HCT116 (cell line): ENCODE data around the gene LLGL2. TPM values are rescaled to one million over a fixed set of nuclear protein-coding genes. Genes with fewer than 3 reads are reported as not detected.

Source experiments
- ATAC-seq: fragments of 200-7000 bp; cut with Tn5 transposase; 2 replicates; pipeline ENCODE4 v1.9.1; 2020; ENCODE audit warnings: mild to moderate bottlenecking, moderate library complexity
- BruUV-seq: library from RNA; stranded (reverse); fragments of 400-500 nt; replicated peaks from 2 replicates; lab custom pipeline; 2021; lab: Mats Ljungman, UMichigan
- CTCF ChIA-PET: fragments of 300-600 bp; sonication (Branson Sonifier 250); formaldehyde crosslinking; loops from one replicate; lab custom pipeline; 2021; ENCODE audit warnings: antibody characterized with exemption; lab: Charles Lee
- POLR2A ChIA-PET: fragments of 300-600, 350-600 bp; sonication (Branson Sonifier 250); formaldehyde crosslinking; loops from one replicate; lab custom pipeline; 2021; ENCODE audit warnings: antibody characterized with exemption; lab: Charles Lee
- RAD21 ChIA-PET, 2 experiments: fragments of 300-600 bp; sonication (Branson Sonifier 250); formaldehyde crosslinking; loops; one replicate each; lab custom pipeline; 2023; ENCODE audit warnings: low total read pairs in 2 of 2; ENCODE audit not compliant: uncharacterized antibody in 2 of 2, unreplicated experiment in 2 of 2, low non-redundant PET in 1 of 2; lab: Charles Lee
- DNase-seq: peaks from one replicate; pipeline ENCODE4 v3.0.0-alpha.2; 2010; ENCODE audit warnings: low read depth, low spot score
- H2AFZ ChIP-seq: fragments of 200-600 bp; shearing (Covaris generic), sonication (generic); 2 replicates; pipeline ENCODE4 v1.6.1; 2017; ENCODE audit warnings: low read depth, mixed run types, mixed read lengths, antibody characterized with exemption, low read length; ENCODE audit not compliant: poor library complexity, severe bottlenecking
- H3K27ac ChIP-seq: 2 replicates; pipeline ENCODE4 v1.5.1; 2012; ENCODE audit warnings: low read depth, low read length
- H3K27me3 ChIP-seq: fragments of 200-600 bp; sonication (generic); 2 replicates; pipeline ENCODE4 v1.6.1; 2016; ENCODE audit warnings: mixed run types, low read length, mixed read lengths; ENCODE audit not compliant: insufficient read depth
- H3K36me3 ChIP-seq, 2 experiments: fragments of 200-500 bp in 1 of 2; fragments of 200-600 bp in 1 of 2; sonication (Bioruptor generic) in 1 of 2; sonication (generic) in 1 of 2; 2 replicates each; pipeline versions ENCODE4 v1.5.1 to v1.6.1; 2014 to 2016; ENCODE audit warnings: low read length in 2 of 2, inconsistent platforms in 1 of 2, mixed read lengths in 1 of 2, mixed run types in 1 of 2; ENCODE audit not compliant: insufficient read depth in 2 of 2, control insufficient read depth in 1 of 2
- H3K4me1 ChIP-seq, 2 experiments: fragments of 200-600 bp in 1 of 2; sonication (generic) in 1 of 2; 2 replicates each; pipeline versions ENCODE4 v1.5.1 to v1.6.1; 2012 to 2017; ENCODE audit warnings: low read length in 2 of 2, inconsistent platforms in 1 of 2, mild to moderate bottlenecking in 1 of 2, mixed read lengths in 1 of 2, mixed run types in 1 of 2, moderate library complexity in 1 of 2; ENCODE audit not compliant: insufficient read depth in 2 of 2, control insufficient read depth in 1 of 2
- H3K4me2 ChIP-seq: fragments of 200-600 bp; sonication (generic); 2 replicates; pipeline ENCODE4 v1.6.1; 2017; ENCODE audit warnings: mixed run types, low read length, mixed read lengths
- H3K4me3 ChIP-seq, 2 experiments: fragments of 200-600 bp in 1 of 2; sonication (generic) in 1 of 2; replicated peaks in 1 of 2; 2 replicates each; pipeline ENCODE4 v1.5.1; 2011 to 2016; ENCODE audit warnings: low read length in 2 of 2, control low read depth in 1 of 2, low read depth in 1 of 2, mild to moderate bottlenecking in 1 of 2, mixed read lengths in 1 of 2, mixed run types in 1 of 2
- H3K79me2 ChIP-seq: fragments of 200-600 bp; sonication (generic); 2 replicates; pipeline ENCODE4 v1.6.1; 2017; ENCODE audit warnings: mild to moderate bottlenecking, mixed run types, low read length, moderate library complexity, mixed read lengths; ENCODE audit not compliant: insufficient read depth
- H3K9ac ChIP-seq: fragments of 200-600 bp; sonication (generic); 2 replicates; pipeline ENCODE4 v1.6.1; 2016; ENCODE audit warnings: low read length, mixed read lengths
- H3K9me2 ChIP-seq: fragments of 200-600 bp; sonication (generic), shearing (Covaris generic); 2 replicates; pipeline ENCODE4 v1.6.1; 2017; ENCODE audit warnings: mixed run types, mild to moderate bottlenecking, moderate library complexity; ENCODE audit not compliant: insufficient read depth
- H3K9me3 ChIP-seq, 2 experiments: fragments of 200-500 bp in 1 of 2; fragments of 200-600 bp in 1 of 2; sonication (Bioruptor generic) in 1 of 2; sonication (generic) in 1 of 2; 2 replicates each; pipeline ENCODE4 v1.6.1; 2014 to 2017; ENCODE audit warnings: low read length in 2 of 2, mixed read lengths in 2 of 2, inconsistent platforms in 1 of 2, low read depth in 1 of 2, mild to moderate bottlenecking in 1 of 2, mixed run types in 1 of 2, moderate library complexity in 1 of 2; ENCODE audit not compliant: control insufficient read depth in 1 of 2, insufficient read depth in 1 of 2
- H4K20me1 ChIP-seq: fragments of 200-600 bp; sonication (generic), shearing (Covaris generic); 2 replicates; pipeline ENCODE4 v1.6.1; 2017; ENCODE audit warnings: mixed run types, mild to moderate bottlenecking, moderate library complexity; ENCODE audit not compliant: insufficient read depth
- CBX3 ChIP-seq: IDR thresholded peaks from 2 replicates; pipeline ENCODE4 v1.6.1; 2012; ENCODE audit warnings: low read depth
- CEBPB ChIP-seq: IDR thresholded peaks from 2 replicates; pipeline ENCODE4 v1.6.1; 2012; ENCODE audit warnings: low read depth
- EZH2 ChIP-seq: fragments of 200-600 bp; sonication (generic); IDR thresholded peaks from 2 replicates; pipeline ENCODE4 v1.6.1; 2017; ENCODE audit warnings: antibody characterized with exemption, mixed run types
- EZH2phosphoT487 ChIP-seq: fragments of 200-600 bp; IDR thresholded peaks from 2 replicates; pipeline ENCODE4 v1.6.1; 2018; ENCODE audit warnings: antibody characterized with exemption, borderline replicate concordance
- JUND ChIP-seq: IDR thresholded peaks from 2 replicates; pipeline ENCODE4 v1.6.1; 2012
- RAD21 ChIP-seq: IDR thresholded peaks from 2 replicates; pipeline ENCODE4 v1.6.1; 2012; ENCODE audit warnings: low read depth, mild to moderate bottlenecking
- SIN3A ChIP-seq: IDR thresholded peaks from 2 replicates; pipeline ENCODE4 v1.6.1; 2012; ENCODE audit warnings: low read depth
- SP1 ChIP-seq: IDR thresholded peaks from 2 replicates; pipeline ENCODE4 v1.6.1; 2012; ENCODE audit warnings: low read depth
- SRF ChIP-seq: IDR thresholded peaks from 2 replicates; pipeline ENCODE4 v1.6.1; 2012; ENCODE audit warnings: low read depth
- YY1 ChIP-seq: IDR thresholded peaks from 2 replicates; pipeline ENCODE4 v1.6.1; 2011; ENCODE audit warnings: low read length, low read depth, moderate library complexity, mild to moderate bottlenecking; ENCODE audit not compliant: insufficient replicate concordance; ENCODE audit errors: extremely low read depth
- ZNF274 ChIP-seq: fragments of 200-500 bp; sonication (Bioruptor generic); IDR thresholded peaks from 2 replicates; pipeline ENCODE4 v1.6.1; 2014; ENCODE audit warnings: mild to moderate bottlenecking, low read depth, low read length, inconsistent platforms
- intact Hi-C: fragments of 100-400 bp; cut with micrococcal nuclease; formaldehyde crosslinking; loops from 2 replicates; pipeline ENCODE4 v1.10.0; 2022
- total RNA-seq: library from RNA; stranded (reverse); gene quantifications from one replicate; pipeline ENCODE4 v1.2.1, GENCODE V29; 2021; ENCODE audit not compliant: unreplicated experiment
- TF ChIP-seq, protein P1 (sequence below): IDR thresholded peaks from 2 replicates; pipeline ENCODE4 v1.6.1; 2011; ENCODE audit warnings: mild to moderate bottlenecking, low read length, moderate library complexity; ENCODE audit not compliant: insufficient replicate concordance; ENCODE audit errors: extremely low read depth
- TF ChIP-seq, protein P2 (sequence below), 3 experiments: fragments of 200-600 bp in 1 of 3; sonication (generic) in 1 of 3; IDR thresholded peaks in 2 of 3; conservative IDR thresholded peaks in 1 of 3; 2 replicates each; pipeline ENCODE4 v1.5.1; 2012 to 2017; ENCODE audit warnings: low read depth in 2 of 3, low read length in 2 of 3, antibody characterized with exemption in 1 of 3, borderline replicate concordance in 1 of 3, control low read depth in 1 of 3, mild to moderate bottlenecking in 1 of 3, mixed read lengths in 1 of 3, mixed run types in 1 of 3, moderate library complexity in 1 of 3; ENCODE audit not compliant: insufficient read depth in 1 of 3

The LLGL2 gene
- total RNA-seq, 1 experiment from 2014 or later = 209 TPM

DNA sequence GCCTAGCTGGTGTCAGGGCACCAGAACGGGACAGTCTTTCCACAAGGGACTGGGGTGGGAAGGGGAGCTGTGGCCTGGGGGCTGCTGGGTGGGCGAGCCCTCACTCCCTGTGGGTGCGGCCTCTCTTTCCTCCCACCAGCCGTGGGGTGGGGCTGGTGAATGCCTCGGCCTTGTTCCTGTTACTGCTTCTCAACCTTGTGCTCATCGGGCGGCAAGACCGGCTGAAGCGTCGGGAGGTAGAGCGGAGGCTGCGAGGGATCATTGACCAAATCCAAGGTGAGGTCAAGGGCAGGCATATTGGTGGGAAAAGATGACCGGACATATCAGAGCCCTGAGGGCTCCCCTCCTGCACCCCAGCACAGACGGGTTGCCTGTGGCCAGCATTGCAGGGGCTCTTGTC is 39.3 kb upstream of the LLGL2 start:
- Histone ChIP-seq H3K4me3 (no peak overlapping the region), H3K27ac (no peak overlapping the region), H3K4me2 (no peak overlapping the region), H3K79me2 (no peaks in the 10 kb centered on the region), H3K9me2 (no peaks in the 10 kb centered on the region), H3K27me3 (no peaks in the 10 kb centered on the region), H3K36me3 (no peaks in the 10 kb centered on the region), H2AFZ (no peak overlapping the region), H3K9me3 (no peaks in the 10 kb centered on the region), H4K20me1 (no peaks in the 10 kb centered on the region), H3K9ac (no peak overlapping the region), H3K4me1 (no peaks in the 10 kb centered on the region)
- POLR2A ChIA-PET = no interaction called here
- no peak for DNase-seq
- ATAC-seq = no peak
- TF ChIP-seq JUND (no peak), EZH2 (no peak), YY1 (no peak), RAD21 (no peak), CEBPB (no peak), EZH2phosphoT487 (no peak), ZNF274 (no peak), SIN3A (no peak), SP1 (no peak), CBX3 (no peak), SRF (no peak)
- TF ChIP-seq, protein P1, sequence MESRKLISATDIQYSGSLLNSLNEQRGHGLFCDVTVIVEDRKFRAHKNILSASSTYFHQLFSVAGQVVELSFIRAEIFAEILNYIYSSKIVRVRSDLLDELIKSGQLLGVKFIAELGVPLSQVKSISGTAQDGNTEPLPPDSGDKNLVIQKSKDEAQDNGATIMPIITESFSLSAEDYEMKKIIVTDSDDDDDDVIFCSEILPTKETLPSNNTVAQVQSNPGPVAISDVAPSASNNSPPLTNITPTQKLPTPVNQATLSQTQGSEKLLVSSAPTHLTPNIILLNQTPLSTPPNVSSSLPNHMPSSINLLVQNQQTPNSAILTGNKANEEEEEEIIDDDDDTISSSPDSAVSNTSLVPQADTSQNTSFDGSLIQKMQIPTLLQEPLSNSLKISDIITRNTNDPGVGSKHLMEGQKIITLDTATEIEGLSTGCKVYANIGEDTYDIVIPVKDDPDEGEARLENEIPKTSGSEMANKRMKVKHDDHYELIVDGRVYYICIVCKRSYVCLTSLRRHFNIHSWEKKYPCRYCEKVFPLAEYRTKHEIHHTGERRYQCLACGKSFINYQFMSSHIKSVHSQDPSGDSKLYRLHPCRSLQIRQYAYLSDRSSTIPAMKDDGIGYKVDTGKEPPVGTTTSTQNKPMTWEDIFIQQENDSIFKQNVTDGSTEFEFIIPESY = no peak
- TF ChIP-seq, protein P2, sequence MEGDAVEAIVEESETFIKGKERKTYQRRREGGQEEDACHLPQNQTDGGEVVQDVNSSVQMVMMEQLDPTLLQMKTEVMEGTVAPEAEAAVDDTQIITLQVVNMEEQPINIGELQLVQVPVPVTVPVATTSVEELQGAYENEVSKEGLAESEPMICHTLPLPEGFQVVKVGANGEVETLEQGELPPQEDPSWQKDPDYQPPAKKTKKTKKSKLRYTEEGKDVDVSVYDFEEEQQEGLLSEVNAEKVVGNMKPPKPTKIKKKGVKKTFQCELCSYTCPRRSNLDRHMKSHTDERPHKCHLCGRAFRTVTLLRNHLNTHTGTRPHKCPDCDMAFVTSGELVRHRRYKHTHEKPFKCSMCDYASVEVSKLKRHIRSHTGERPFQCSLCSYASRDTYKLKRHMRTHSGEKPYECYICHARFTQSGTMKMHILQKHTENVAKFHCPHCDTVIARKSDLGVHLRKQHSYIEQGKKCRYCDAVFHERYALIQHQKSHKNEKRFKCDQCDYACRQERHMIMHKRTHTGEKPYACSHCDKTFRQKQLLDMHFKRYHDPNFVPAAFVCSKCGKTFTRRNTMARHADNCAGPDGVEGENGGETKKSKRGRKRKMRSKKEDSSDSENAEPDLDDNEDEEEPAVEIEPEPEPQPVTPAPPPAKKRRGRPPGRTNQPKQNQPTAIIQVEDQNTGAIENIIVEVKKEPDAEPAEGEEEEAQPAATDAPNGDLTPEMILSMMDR (IDR thresholded peaks at IDR 0.05 in 2 of 3, conservative IDR thresholded peaks at IDR 0.05 in 1 of 3; ENCODE audit: borderline replicate concordance in 1 of 3, insufficient read depth in 1 of 3, low read depth in 2 of 3, low read length in 2 of 3) = no peak
- CTCF ChIA-PET = no interaction called here
- intact Hi-C loops = no loop called here
- RAD21 ChIA-PET = no interaction called here
- no TSS peak for BruUV-seq
